ENCODE measurements around the gene RALGAPA2.

GRCh38 chr20:20761301-20761700 is 48.9 kb upstream of the RALGAPA2 start:
- TF ChIP-seq CTCF (IDR thresholded peaks at IDR 0.05) (no peak), POLR2A (IDR thresholded peaks at IDR 0.05) (no peak)
